ENCODE measurements around the gene BCAS3. TPM values are rescaled to one million over a fixed set of nuclear protein-coding genes. Genes with fewer than 3 reads are reported as not detected.

The BCAS3 gene
- total RNA-seq, 1 donor from 2014 or later = 15.2 TPM

DNA sequence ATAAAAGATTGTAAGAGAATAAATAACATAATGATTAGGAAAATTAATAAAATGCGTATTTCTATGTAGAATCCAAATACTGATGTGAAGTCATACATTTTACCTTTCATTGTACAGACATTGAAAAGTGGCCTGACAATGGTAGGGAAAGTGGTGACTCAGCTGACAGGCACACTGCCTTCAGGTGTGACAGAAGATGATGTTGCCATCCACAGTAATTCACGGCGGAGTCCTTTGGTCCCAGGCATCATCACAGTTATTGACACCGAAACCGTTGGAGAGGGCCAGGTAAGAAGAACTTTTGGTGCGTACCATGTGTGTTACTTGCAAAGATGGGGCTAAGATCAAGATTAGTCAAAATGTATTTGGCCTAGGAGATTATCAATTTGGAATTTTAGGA is 232.8 kb downstream of the BCAS3 start:
- TF ChIP-seq, protein P1, sequence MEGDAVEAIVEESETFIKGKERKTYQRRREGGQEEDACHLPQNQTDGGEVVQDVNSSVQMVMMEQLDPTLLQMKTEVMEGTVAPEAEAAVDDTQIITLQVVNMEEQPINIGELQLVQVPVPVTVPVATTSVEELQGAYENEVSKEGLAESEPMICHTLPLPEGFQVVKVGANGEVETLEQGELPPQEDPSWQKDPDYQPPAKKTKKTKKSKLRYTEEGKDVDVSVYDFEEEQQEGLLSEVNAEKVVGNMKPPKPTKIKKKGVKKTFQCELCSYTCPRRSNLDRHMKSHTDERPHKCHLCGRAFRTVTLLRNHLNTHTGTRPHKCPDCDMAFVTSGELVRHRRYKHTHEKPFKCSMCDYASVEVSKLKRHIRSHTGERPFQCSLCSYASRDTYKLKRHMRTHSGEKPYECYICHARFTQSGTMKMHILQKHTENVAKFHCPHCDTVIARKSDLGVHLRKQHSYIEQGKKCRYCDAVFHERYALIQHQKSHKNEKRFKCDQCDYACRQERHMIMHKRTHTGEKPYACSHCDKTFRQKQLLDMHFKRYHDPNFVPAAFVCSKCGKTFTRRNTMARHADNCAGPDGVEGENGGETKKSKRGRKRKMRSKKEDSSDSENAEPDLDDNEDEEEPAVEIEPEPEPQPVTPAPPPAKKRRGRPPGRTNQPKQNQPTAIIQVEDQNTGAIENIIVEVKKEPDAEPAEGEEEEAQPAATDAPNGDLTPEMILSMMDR (conservative IDR thresholded peaks at IDR 0.05; ENCODE audit: low read depth, low read length) = no peak
- no peak overlapping the region for H3K4me3 ChIP-seq (ENCODE audit: low read depth, low read length)
- DNase-seq (ENCODE audit: low read depth) = no peak

- TF ChIP-seq, protein P1 (conservative IDR thresholded peaks at IDR 0.05; ENCODE audit: low read depth, low read length) = no peak
- DNase-seq (ENCODE audit: low read depth) = no peak
- H3K4me3 ChIP-seq (ENCODE audit: low read depth, low read length) = no peak overlapping the region
Observed at GRCh38 chr17:60914078-60914477, 236.4 kb downstream of the BCAS3 start.

GRCh38 chr17:60916043-60916442 is 238.4 kb downstream of the BCAS3 start:
- no peak for DNase-seq (ENCODE audit: low read depth)
- H3K4me3 ChIP-seq (ENCODE audit: low read depth, low read length) = no peak overlapping the region
- TF ChIP-seq, protein P1 (conservative IDR thresholded peaks at IDR 0.05; ENCODE audit: low read depth, low read length) = no peak

GRCh38 chr17:60920107-60920506 is 242.5 kb downstream of the BCAS3 start:
- no peak for DNase-seq (ENCODE audit: low read depth)
- TF ChIP-seq, protein P1 (conservative IDR thresholded peaks at IDR 0.05; ENCODE audit: low read depth, low read length) = no peak

DNA sequence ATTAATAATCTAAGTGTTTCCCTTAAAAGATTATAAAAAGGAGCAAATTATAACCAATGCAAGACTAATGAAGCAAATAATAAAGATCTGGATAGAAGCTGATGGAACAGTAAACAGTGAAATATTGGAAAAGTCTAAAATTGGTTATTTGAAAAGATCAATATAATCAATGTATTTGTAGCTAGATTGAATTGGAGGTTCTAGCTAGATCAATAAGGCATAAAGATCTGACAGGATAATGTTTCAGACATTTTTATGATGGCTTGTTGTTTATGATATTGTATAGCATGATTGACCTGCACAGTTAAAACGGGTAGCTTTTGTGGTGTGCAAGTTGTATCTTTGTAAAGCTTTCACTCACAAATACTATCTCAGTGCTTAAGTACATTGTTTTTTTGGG is 245.3 kb downstream of the BCAS3 start:
- TF ChIP-seq, protein P1 (conservative IDR thresholded peaks at IDR 0.05; ENCODE audit: low read depth, low read length) = no peak
- no peak for DNase-seq (ENCODE audit: low read depth)
- no peak overlapping the region for H3K4me3 ChIP-seq (ENCODE audit: low read depth, low read length)

More at GRCh38 chr17:60920107-60920506, 242.5 kb downstream of the BCAS3 start:
- H3K4me3 ChIP-seq (ENCODE audit: low read depth, low read length) = no peak overlapping the region

GRCh38 chr17:60926466-60927183 is 249.0 kb downstream of the BCAS3 start:
- H3K4me3 ChIP-seq (ENCODE audit: low read depth, low read length) = no peak overlapping the region
- no peak for DNase-seq (ENCODE audit: low read depth)
- TF ChIP-seq, protein P1 (conservative IDR thresholded peaks at IDR 0.05; ENCODE audit: low read depth, low read length) = no peak

DNA sequence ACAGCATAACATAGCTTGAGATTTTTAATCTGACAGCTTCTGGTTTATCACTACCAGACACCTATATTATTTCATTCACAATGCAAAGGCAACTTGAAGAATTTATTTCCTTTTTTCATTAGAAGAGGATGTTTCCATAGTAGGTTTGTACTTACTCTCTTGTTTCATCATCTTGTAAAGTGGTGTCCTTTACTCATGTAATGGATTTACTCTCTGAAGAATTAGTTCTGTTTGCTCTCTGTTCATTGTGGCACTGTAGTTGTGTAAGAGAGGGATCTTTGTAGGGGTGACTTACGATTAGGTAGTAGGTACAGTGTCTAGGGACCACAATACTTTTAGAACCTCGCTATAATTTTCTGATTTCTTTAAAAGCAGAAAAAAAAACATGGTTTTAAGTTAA is 256.1 kb downstream of the BCAS3 start:
- no peak overlapping the region for H3K4me3 ChIP-seq (ENCODE audit: low read depth, low read length)
- TF ChIP-seq, protein P1 (conservative IDR thresholded peaks at IDR 0.05; ENCODE audit: low read depth, low read length) = no peak
- no peak for DNase-seq (ENCODE audit: low read depth)
